Measurements from ENCODE around the gene CANT1.

The CANT1 gene

GRCh38 chr17:78999947-79000395, 9.6 kb downstream of the CANT1 start:
- peak overlapping the region; percentile 87 for H3K27ac ChIP-seq
- no peak for TF ChIP-seq CTCF (IDR thresholded peaks at IDR 0.05)
- no peak for TF ChIP-seq ZFX (IDR thresholded peaks at IDR 0.05; ENCODE audit: borderline replicate concordance)

GRCh38 chr17:78999056-78999768, 10.4 kb downstream of the CANT1 start:
- peak overlapping the region; percentile 87 for H3K27ac ChIP-seq
- TF ChIP-seq CTCF (IDR thresholded peaks at IDR 0.05) (no peak), ZFX (IDR thresholded peaks at IDR 0.05; ENCODE audit: borderline replicate concordance) (no peak)

- peak overlapping the region; percentile 87 for H3K27ac ChIP-seq
- TF ChIP-seq CTCF (IDR thresholded peaks at IDR 0.05) (no peak; the same call in 1 of the 2 replicates), ZFX (IDR thresholded peaks at IDR 0.05; ENCODE audit: borderline replicate concordance) (no peak)
These were observed 11.1 kb downstream of the CANT1 start for GRCh38 chr17:78998311-78999055.

- TF ChIP-seq ZFX (IDR thresholded peaks at IDR 0.05; ENCODE audit: borderline replicate concordance) (no peak), CTCF (IDR thresholded peaks at IDR 0.05) (no peak)
- peak overlapping the region; percentile 87 for H3K27ac ChIP-seq
These were observed 11.7 kb downstream of the CANT1 start for GRCh38 chr17:78997881-78998280.

GRCh38 chr17:78997231-78997741, 12.3 kb downstream of the CANT1 start:
- TF ChIP-seq ZFX (IDR thresholded peaks at IDR 0.05; ENCODE audit: borderline replicate concordance) = no peak
- TF ChIP-seq CTCF (IDR thresholded peaks at IDR 0.05) = no peak
- peak overlapping the region; percentile 87 for H3K27ac ChIP-seq

GRCh38 chr17:78996781-78997201, 12.8 kb downstream of the CANT1 start:
- no peak for TF ChIP-seq ZFX (IDR thresholded peaks at IDR 0.05; ENCODE audit: borderline replicate concordance)
- no peak for TF ChIP-seq CTCF (IDR thresholded peaks at IDR 0.05)
- peak overlapping the region; percentile 61 for H3K27ac ChIP-seq

Data from 22Rv1 (cell line).